ENCODE measurements around the gene ZNF227. TPM values are rescaled to one million over a fixed set of nuclear protein-coding genes. Genes with fewer than 3 reads are reported as not detected.
"Not testable (repeated sequence)": the region's sequence is repeated elsewhere in the genome, so short reads cannot be mapped to it uniquely, and the experiment has no call there.

Gene ZNF227
- total and polyA plus RNA-seq, 9 of the 15 experiments (the other 6 are each of a cell fraction or from before 2014, with no cell fraction given): 3.0 to 15.1 (median 10.0) TPM

DNA sequence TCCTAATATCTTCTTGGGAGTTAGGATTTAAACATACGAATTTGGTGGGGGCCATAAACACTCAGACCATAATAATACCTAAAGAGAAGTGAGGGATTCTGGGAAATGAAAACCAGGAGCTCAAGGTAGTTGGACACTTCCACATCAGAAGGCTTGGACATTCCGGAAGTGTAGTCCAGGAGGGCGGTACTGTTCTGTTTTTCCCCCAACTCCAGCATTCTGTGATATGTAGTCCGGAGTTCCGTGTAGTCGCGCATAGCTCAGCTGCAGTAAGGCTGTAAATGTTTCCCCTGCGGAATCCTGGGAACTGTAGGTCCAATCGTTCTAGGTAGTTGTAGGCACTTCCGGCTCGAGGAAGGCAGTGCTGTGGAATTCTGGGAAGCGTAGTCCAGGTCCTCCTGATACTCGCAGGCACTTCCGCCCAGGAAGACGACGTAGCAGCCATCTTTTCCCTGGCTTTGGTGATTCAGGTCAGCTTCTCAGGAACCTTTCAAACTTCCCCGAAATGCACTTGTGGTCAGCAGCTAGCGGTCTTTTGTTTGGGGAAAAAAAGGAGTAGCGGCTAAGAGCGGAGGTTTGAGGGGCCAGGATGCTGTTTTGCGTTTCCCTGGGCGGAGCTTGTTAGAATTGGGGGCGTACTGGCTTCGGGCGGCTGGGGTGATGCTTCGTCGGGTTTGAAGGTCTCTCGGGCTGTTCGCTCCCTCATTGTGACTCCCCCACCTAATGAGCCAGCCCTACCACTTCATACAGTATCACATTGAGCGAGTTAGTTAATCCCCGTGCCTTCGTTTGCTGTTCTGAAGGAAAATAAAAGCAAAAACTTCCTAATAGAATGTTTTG, 47.4 kb upstream of the ZNF227 start, which contains the start of gene ZNF226 (continued):
- TF ChIP-seq FOXK1 (CRISPR knock-in tag; IDR thresholded peaks at IDR 0.05; ENCODE audit: borderline replicate concordance) (no peak), NUFIP1 (IDR thresholded peaks at IDR 0.05; ENCODE audit: partially characterized antibody) (no peak), STAT5A (IDR thresholded peaks at IDR 0.05; ENCODE audit: borderline replicate concordance, low read length) (no peak), CHCHD3 (CRISPR knock-in tag; IDR thresholded peaks at IDR 0.05) (no peak), KHSRP (IDR thresholded peaks at IDR 0.05) (no peak), RAD51 (IDR thresholded peaks at IDR 0.05; ENCODE audit: borderline replicate concordance, low read depth) (no peak), GMEB1 (CRISPR knock-in tag; IDR thresholded peaks at IDR 0.05) (no peak)
- TF ChIP-seq, protein P1, sequence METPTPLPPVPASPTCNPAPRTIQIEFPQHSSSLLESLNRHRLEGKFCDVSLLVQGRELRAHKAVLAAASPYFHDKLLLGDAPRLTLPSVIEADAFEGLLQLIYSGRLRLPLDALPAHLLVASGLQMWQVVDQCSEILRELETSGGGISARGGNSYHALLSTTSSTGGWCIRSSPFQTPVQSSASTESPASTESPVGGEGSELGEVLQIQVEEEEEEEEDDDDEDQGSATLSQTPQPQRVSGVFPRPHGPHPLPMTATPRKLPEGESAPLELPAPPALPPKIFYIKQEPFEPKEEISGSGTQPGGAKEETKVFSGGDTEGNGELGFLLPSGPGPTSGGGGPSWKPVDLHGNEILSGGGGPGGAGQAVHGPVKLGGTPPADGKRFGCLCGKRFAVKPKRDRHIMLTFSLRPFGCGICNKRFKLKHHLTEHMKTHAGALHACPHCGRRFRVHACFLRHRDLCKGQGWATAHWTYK (CRISPR knock-in tag; IDR thresholded peaks at IDR 0.05): no peak

DNA sequence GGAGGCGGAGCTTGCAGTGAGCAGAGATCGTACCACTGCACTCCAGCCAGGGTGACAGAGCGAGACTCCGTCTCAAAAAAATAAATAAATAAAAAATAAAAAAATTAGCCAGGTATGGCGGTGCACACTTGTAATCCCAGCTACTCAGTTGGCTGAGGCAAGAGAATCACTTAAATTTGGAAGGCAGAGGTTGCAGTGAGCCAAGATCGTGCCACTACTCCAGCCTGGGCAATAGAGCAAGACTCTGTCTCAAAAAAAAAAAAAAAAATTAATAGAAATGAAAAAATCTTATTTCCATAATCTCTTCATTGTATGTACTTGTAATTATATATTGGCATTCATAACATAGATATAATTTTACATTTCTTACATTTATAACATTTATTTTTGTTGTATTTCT, 41.7 kb upstream of the ZNF227 start:
- peaks cover 51% of the 10 kb centered on the region; the same call in 2 of the 3 replicates for H3K36me3 ChIP-seq (ENCODE audit: control insufficient read depth, insufficient read depth, low read length)

More for the DNA sequence above, 41.7 kb upstream of the ZNF227 start:
- H3K27ac ChIP-seq (ENCODE audit: extremely low read depth, low read depth, low read length); H3K9me1 ChIP-seq (ENCODE audit: control insufficient read depth, insufficient read depth, low read length); H2AFZ ChIP-seq (ENCODE audit: low read depth, low read length); H3K4me3 ChIP-seq; H4K20me1 ChIP-seq (replicated peaks; ENCODE audit: control insufficient read depth, insufficient read depth, low read length); H3K4me2 ChIP-seq (ENCODE audit: insufficient read depth, low read length); CTCF ChIA-PET (ENCODE audit: low intra/inter-chr PET ratio); H3K79me2 ChIP-seq (ENCODE audit: control insufficient read depth, insufficient read depth, low read length); DNase-seq (ENCODE audit: extremely low read depth in 1 of 4, low spot score in 3 of 4); H3K9me3 ChIP-seq (replicated peaks; ENCODE audit: control insufficient read depth, insufficient read depth, low read depth, low read length); BruUV-seq (replicated peaks); POLR2A ChIA-PET; H3K27me3 ChIP-seq (ENCODE audit: control insufficient read depth in 2 of 2, insufficient read depth in 2 of 2, low read length in 2 of 2); H3K4me1 ChIP-seq (replicated peaks in 1 of 2; ENCODE audit: control insufficient read depth in 2 of 2, insufficient read depth in 2 of 2, low read length in 2 of 2); FAIRE-seq; in situ Hi-C loops (cut with MboI); ATAC-seq; H3K9ac ChIP-seq (ENCODE audit: insufficient read depth in 1 of 2, low read depth in 2 of 2, low read length in 2 of 2); intact Hi-C loops (cut with micrococcal nuclease): not testable (repeated sequence)
- 83% methylated on average over 6 of the region's 6 CpGs for WGBS (ENCODE audit: insufficient coverage, low coverage, missing lambda C conversion rate)
